Esophagus muscularis mucosa (tissue), 4 donors: ENCODE results near the gene TMEM196. TPM values are rescaled to one million over a fixed set of nuclear protein-coding genes. Genes with fewer than 3 reads are reported as not detected.

ENCODE experiments used
- DNase-seq: peaks from one replicate; pipeline ENCODE4 v3.0.0-alpha.2; 2017; ENCODE audit errors: extremely low spot score
- H3K27ac ChIP-seq, 4 donors: fragments of 200-600 bp; sonication (generic); replicated peaks in 1 of 4; 1 replicate in 3 of 4; 2 replicates in 1 of 4; pipeline ENCODE4 v1.5.1; 2016 to 2019; ENCODE audit warnings: mild to moderate bottlenecking in 1 of 4
- H3K27me3 ChIP-seq, 4 donors: fragments of 200-600 bp; sonication (generic); one replicate each; pipeline versions ENCODE4 v1.5.1 to v1.6.0; 2016 to 2019
- H3K36me3 ChIP-seq, 4 donors: fragments of 200-600 bp; sonication (generic); one replicate each; pipeline ENCODE4 v1.5.1; 2016 to 2019
- H3K4me1 ChIP-seq, 4 donors: fragments of 200-600 bp; sonication (generic); one replicate each; pipeline ENCODE4 v1.5.1; 2016 to 2019
- H3K4me3 ChIP-seq, 4 donors: fragments of 200-600 bp; sonication (generic); 1 replicate in 2 of 4; 2 replicates in 2 of 4; pipeline ENCODE4 v1.5.1; 2016 to 2019; ENCODE audit warnings: mild to moderate bottlenecking in 4 of 4, moderate library complexity in 1 of 4
- H3K9me3 ChIP-seq, 4 donors: fragments of 200-600 bp; sonication (generic); 1 replicate in 3 of 4; 2 replicates in 1 of 4; pipeline ENCODE4 v1.5.1; 2016 to 2019
- EP300 ChIP-seq: sonication (generic); formaldehyde crosslinking; IDR thresholded peaks from one replicate; pipeline ENCODE4 v1.6.1; 2017; ENCODE audit warnings: antibody characterized with exemption
- POLR2A ChIP-seq: fragments of 450-650 bp; IDR thresholded peaks from one replicate; pipeline ENCODE4 v1.6.1; 2017; ENCODE audit warnings: antibody characterized with exemption, moderate library complexity, mild to moderate bottlenecking, low read depth
- POLR2AphosphoS5 ChIP-seq, 2 donors: sonication (generic); formaldehyde crosslinking; IDR thresholded peaks; one replicate each; pipeline ENCODE4 v1.6.1; 2017; ENCODE audit warnings: antibody characterized with exemption in 2 of 2
- WGBS: methylation state at CpG from one replicate; pipeline ENCODE4 v1.1.5; 2018; 5-methylcytosine and 5-hydroxymethylcytosine counted together
- intact Hi-C: fragments of 100-400 bp; cut with DNase I; formaldehyde crosslinking; loops from one replicate; pipeline ENCODE4 v1.15.1; 2023
- total RNA-seq, 4 donors: library from RNA; depleted of rRNA; stranded (reverse); fragments of >200 nt; gene quantifications; one replicate each; pipeline versions ENCODE4 v1.1.0 to v1.2.1, GENCODE V29; 2016
- TF ChIP-seq, protein P1 (sequence below), 3 experiments: fragments of 200-600 bp in 2 of 3; fragments of 450-650 bp in 1 of 3; sonication (generic) in 2 of 3; IDR thresholded peaks; one replicate each; pipeline ENCODE4 v1.5.1; 2017 to 2019; ENCODE audit warnings: antibody characterized with exemption in 3 of 3, mild to moderate bottlenecking in 2 of 3, moderate library complexity in 1 of 3

TMEM196 gene
- total RNA-seq, 4 donors from 2014 or later: not detected

DNA sequence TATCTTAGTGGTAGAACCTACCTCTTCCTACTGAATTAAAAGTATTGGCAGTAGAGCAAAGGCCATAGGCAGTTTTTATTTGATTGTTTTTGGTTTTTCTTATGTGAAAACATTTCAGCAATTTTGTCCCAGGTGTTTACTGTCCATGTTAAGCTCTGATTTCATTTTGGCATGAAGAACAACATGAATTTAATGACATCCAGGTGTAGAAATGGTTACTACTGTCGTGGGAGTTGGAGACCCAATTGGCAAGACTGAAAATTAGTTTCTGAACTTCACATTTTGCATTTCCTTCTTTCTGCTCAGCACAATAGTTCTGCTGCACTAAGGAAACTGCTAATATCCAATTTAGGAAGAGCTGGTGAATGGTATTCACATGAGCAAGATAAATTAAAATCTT lies 38.0 kb upstream of the TMEM196 start:
- Histone ChIP-seq H3K4me3 (no peak overlapping the region), H3K27ac (no peak overlapping the region), H3K36me3 (no peaks in the 10 kb centered on the region), H3K9me3 (no peaks in the 10 kb centered on the region), H3K27me3 (no peaks in the 10 kb centered on the region), H3K4me1 (no peaks in the 10 kb centered on the region)
- intact Hi-C loops: no loop called here
- no peak for DNase-seq
- WGBS: 81% methylated on average over 1 of the region's 1 CpG
- TF ChIP-seq EP300: no peak
- TF ChIP-seq, protein P1, sequence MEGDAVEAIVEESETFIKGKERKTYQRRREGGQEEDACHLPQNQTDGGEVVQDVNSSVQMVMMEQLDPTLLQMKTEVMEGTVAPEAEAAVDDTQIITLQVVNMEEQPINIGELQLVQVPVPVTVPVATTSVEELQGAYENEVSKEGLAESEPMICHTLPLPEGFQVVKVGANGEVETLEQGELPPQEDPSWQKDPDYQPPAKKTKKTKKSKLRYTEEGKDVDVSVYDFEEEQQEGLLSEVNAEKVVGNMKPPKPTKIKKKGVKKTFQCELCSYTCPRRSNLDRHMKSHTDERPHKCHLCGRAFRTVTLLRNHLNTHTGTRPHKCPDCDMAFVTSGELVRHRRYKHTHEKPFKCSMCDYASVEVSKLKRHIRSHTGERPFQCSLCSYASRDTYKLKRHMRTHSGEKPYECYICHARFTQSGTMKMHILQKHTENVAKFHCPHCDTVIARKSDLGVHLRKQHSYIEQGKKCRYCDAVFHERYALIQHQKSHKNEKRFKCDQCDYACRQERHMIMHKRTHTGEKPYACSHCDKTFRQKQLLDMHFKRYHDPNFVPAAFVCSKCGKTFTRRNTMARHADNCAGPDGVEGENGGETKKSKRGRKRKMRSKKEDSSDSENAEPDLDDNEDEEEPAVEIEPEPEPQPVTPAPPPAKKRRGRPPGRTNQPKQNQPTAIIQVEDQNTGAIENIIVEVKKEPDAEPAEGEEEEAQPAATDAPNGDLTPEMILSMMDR (IDR thresholded peaks at IDR 0.05): no peak
- no peak for TF ChIP-seq POLR2AphosphoS5 (IDR thresholded peaks at IDR 0.05)
- no peak for TF ChIP-seq POLR2A

- no peaks in the 10 kb centered on the region for H3K36me3 ChIP-seq
- H3K4me3 ChIP-seq: no peak overlapping the region
- H3K27me3 ChIP-seq: no peaks in the 10 kb centered on the region
- H3K27ac ChIP-seq: no peak overlapping the region
- intact Hi-C loops: no loop called here
- no peak for DNase-seq
- no peaks in the 10 kb centered on the region for H3K4me1 ChIP-seq
- WGBS: 40% methylated on average over 3 of the region's 3 CpGs
- H3K9me3 ChIP-seq: no peaks in the 10 kb centered on the region
- no peak for TF ChIP-seq EP300
- no peak for TF ChIP-seq POLR2A
- TF ChIP-seq, protein P1 (IDR thresholded peaks at IDR 0.05): no peak
- no peak for TF ChIP-seq POLR2AphosphoS5 (IDR thresholded peaks at IDR 0.05)
These were observed 25.6 kb upstream of the TMEM196 start for GRCh38 chr7:19798986-19799385.

DNA sequence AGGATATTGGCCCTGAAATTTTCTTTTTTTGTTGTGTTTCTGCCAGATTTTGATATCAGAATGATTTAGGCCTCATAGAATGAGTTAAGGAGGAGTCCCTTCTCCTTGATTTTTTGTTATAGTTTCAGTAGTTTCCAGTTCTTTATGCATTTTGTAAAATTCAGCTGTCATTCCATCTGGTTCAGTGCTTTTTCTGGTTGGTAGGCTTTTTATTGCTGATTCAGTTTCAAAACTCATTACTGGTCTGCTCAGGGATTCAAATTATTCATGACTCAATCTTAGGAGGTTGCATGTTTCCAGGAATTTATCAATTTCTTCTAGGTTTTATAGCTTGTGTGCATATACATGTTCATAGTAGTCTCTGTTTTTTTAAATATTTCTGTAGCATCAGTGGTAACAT lies 10.1 kb upstream of the TMEM196 start:
- Histone ChIP-seq H3K27ac (no peak overlapping the region), H3K9me3 (peaks cover 0 to 7% (median 3%) of the 10 kb centered on the region in 4 donors), H3K27me3 (no peaks in the 10 kb centered on the region), H3K36me3 (no peaks in the 10 kb centered on the region), H3K4me1 (no peaks in the 10 kb centered on the region), H3K4me3 (no peak overlapping the region)
- DNase-seq: no peak
- TF ChIP-seq, protein P1 (IDR thresholded peaks at IDR 0.05): no peak
- no peak for TF ChIP-seq EP300
- intact Hi-C loops: no loop called here

DNA sequence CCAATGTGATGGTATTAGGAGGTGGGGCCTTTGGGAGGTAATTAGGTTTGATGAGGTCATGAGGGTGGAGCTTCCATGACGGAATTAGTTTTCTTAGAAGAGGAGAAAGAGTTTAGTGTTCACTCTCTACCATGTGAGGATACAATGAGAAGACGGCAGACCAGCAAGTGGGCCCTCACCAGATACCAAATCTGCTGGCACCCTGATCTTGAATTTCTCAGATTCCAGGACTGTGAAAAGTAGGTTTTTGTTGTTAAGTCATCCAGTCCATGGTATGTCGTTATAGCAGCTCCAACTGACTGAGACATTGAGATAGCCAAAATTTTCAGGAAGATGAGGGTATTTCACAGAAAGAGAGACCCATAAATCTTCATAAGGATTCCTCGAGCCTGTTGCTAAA lies 3.6 kb upstream of the TMEM196 start:
- H3K4me3 ChIP-seq: no peak overlapping the region
- peaks cover 0 to 26% (median 13%) of the 10 kb centered on the region in 4 donors for H3K27me3 ChIP-seq
- 70% methylated on average over 4 of the region's 4 CpGs for WGBS
- DNase-seq: no peak
- no peaks in the 10 kb centered on the region for H3K9me3 ChIP-seq
- no peaks in the 10 kb centered on the region for H3K36me3 ChIP-seq
- intact Hi-C loops: no loop called here
- H3K27ac ChIP-seq: no peak overlapping the region
- H3K4me1 ChIP-seq: peaks cover 0 to 18% (median 16%) of the 10 kb centered on the region in 4 donors
- TF ChIP-seq EP300 (no peak), POLR2AphosphoS5 (IDR thresholded peaks at IDR 0.05) (no peak), POLR2A (no peak)
- TF ChIP-seq, protein P1 (IDR thresholded peaks at IDR 0.05): no peak

- H3K4me1 ChIP-seq: peaks cover 0 to 18% (median 16%) of the 10 kb centered on the region in 4 donors
- H3K9me3 ChIP-seq: no peaks in the 10 kb centered on the region
- no peak for DNase-seq
- H3K27me3 ChIP-seq: peaks cover 0 to 39% (median 14%) of the 10 kb centered on the region in 4 donors
- no peak overlapping the region for H3K4me3 ChIP-seq
- TF ChIP-seq EP300 (no peak), POLR2AphosphoS5 (IDR thresholded peaks at IDR 0.05) (no peak), POLR2A (no peak)
- TF ChIP-seq, protein P1 (IDR thresholded peaks at IDR 0.05): no peak
- WGBS: 71% methylated on average over 1 of the region's 1 CpG
- H3K27ac ChIP-seq: no peak overlapping the region
- intact Hi-C loops: no loop called here
- no peaks in the 10 kb centered on the region for H3K36me3 ChIP-seq
These were observed 2.2 kb upstream of the TMEM196 start for GRCh38 chr7:19775578-19775977.
